CD8-positive, alpha-beta memory T cell (primary cell): ENCODE measurements around the gene MKI67. TPM values are rescaled to one million over a fixed set of nuclear protein-coding genes. Genes with fewer than 3 reads are reported as not detected.

Experiments used
- CTCF ChIA-PET: fragments of 350-600 bp; sonication (Branson Sonifier 250); formaldehyde crosslinking; loops from one replicate; lab custom pipeline; 2021; ENCODE audit warnings: antibody characterized with exemption; lab: Charles Lee
- POLR2A ChIA-PET: fragments of 350-600 bp; sonication (Branson Sonifier 250); formaldehyde crosslinking; loops from one replicate; lab custom pipeline; 2021; ENCODE audit warnings: antibody characterized with exemption; lab: Charles Lee
- DNase-seq, 5 donors: peaks; one replicate each; pipeline versions ENCODE4 v3.0.0 to v3.0.0-alpha.2; 2020 to 2022; ENCODE audit warnings: mixed read lengths in 1 of 5
- H3K27ac ChIP-seq: one replicate; pipeline ENCODE4 v1.7.0; 2013; ENCODE audit warnings: low read depth, mild to moderate bottlenecking, low read length, moderate library complexity
- H3K27me3 ChIP-seq: 2 replicates; pipeline ENCODE4 v1.7.0; 2013; ENCODE audit warnings: low read length, mild to moderate bottlenecking; ENCODE audit not compliant: insufficient read depth, poor library complexity, severe bottlenecking
- H3K36me3 ChIP-seq: 2 replicates; pipeline ENCODE4 v1.7.0; 2013; ENCODE audit warnings: mild to moderate bottlenecking, low read length, moderate library complexity; ENCODE audit not compliant: insufficient read depth
- H3K4me1 ChIP-seq: 2 replicates; pipeline ENCODE4 v1.7.0; 2013; ENCODE audit warnings: mild to moderate bottlenecking, low read length, moderate library complexity; ENCODE audit not compliant: insufficient read depth
- H3K4me3 ChIP-seq: 2 replicates; pipeline ENCODE4 v1.7.0; 2013; ENCODE audit warnings: mild to moderate bottlenecking, low read length
- H3K9me3 ChIP-seq: 2 replicates; pipeline ENCODE4 v1.7.0; 2013; ENCODE audit warnings: mild to moderate bottlenecking, low read length
- H3K27ac Mint-ChIP-seq, 8 donors: one replicate each; pipeline ENCODE4 v1.8.0; 2020 to 2021; ENCODE audit warnings: mixed read lengths in 8 of 8, mild to moderate bottlenecking in 6 of 8, inconsistent platforms in 3 of 8, moderate library complexity in 3 of 8
- H3K27me3 Mint-ChIP-seq, 2 donors: one replicate each; pipeline ENCODE4 v1.8.0; 2020 to 2021; ENCODE audit warnings: mixed read lengths in 2 of 2, mild to moderate bottlenecking in 1 of 2, moderate library complexity in 1 of 2
- H3K36me3 Mint-ChIP-seq, 3 donors: one replicate each; pipeline ENCODE4 v1.8.0; 2020 to 2021; ENCODE audit warnings: mixed read lengths in 3 of 3, inconsistent platforms in 1 of 3, mild to moderate bottlenecking in 1 of 3
- H3K4me1 Mint-ChIP-seq, 3 donors: one replicate each; pipeline ENCODE4 v1.8.0; 2020 to 2021; ENCODE audit warnings: mixed read lengths in 3 of 3, inconsistent platforms in 1 of 3, mild to moderate bottlenecking in 1 of 3
- H3K4me3 Mint-ChIP-seq, 7 donors: one replicate each; pipeline ENCODE4 v1.8.0; 2020 to 2021; ENCODE audit warnings: mixed read lengths in 7 of 7, mild to moderate bottlenecking in 6 of 7, moderate library complexity in 4 of 7, inconsistent platforms in 2 of 7
- H3K9me3 Mint-ChIP-seq, 5 donors: one replicate each; pipeline ENCODE4 v1.8.0; 2020 to 2022; ENCODE audit warnings: mixed read lengths in 5 of 5, mild to moderate bottlenecking in 3 of 5, moderate library complexity in 2 of 5, inconsistent platforms in 1 of 5
- polyA plus RNA-seq: library from polyadenylated mRNA; unstranded; fragments of 300-500 nt; fragmentation: Illumina TruSeq; gene quantifications from one replicate; pipeline ENCODE4 v1.2.3, GENCODE V29; 2021
- total RNA-seq, 2 experiments: library from RNA; stranded (reverse); gene quantifications; one replicate each; pipeline ENCODE4 v1.2.3, GENCODE V29; 2021

MKI67 gene
- total and polyA plus RNA-seq, 3 experiments from 2014 or later = 0.70 to 136 (median 113) TPM

DNA sequence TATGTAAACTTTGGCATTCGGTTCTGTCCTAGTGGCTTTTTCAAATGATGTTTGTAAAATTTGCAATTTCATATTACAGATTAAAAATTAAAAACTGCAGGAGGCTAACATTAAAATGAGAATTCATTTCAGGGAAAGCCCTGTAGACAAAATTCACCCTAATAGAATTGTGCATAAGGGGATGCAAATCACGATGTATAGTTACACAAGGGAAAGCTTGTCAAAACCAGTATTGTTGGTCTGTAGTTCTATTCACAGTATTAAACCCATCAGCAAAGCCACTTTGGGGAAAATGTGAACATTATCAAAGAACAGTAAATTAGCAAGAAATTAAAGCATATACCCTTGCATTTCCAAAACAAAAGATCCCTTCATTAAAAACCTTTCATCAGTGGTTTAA is 39.9 kb upstream of the MKI67 start:
- Mint-ChIP-seq H3K36me3 (peaks cover 0 to 4% (median 2%) of the 10 kb centered on the region in 3 donors), H3K4me3 (no peak overlapping the region), H3K9me3 (peaks cover 0 to 2% (median 0%) of the 10 kb centered on the region in 5 donors), H3K27ac (no peak overlapping the region), H3K27me3 (peaks cover 7 to 33% of the 10 kb centered on the region in 2 donors), H3K4me1 (peaks cover 0 to 2% (median 1%) of the 10 kb centered on the region in 3 donors)
- Histone ChIP-seq H3K27ac (no peak overlapping the region), H3K4me3 (no peak overlapping the region), H3K9me3 (no peaks in the 10 kb centered on the region), H3K4me1 (no peaks in the 10 kb centered on the region), H3K36me3 (no peaks in the 10 kb centered on the region), H3K27me3 (no peaks in the 10 kb centered on the region)
- no peak for DNase-seq
- ChIA-PET POLR2A (no interaction called here), CTCF (interaction anchor here (1.5 to 1.8 kb wide), 2 partner anchors 16 to 46 kb away, joined by 5 to 6 read pairs; no protein-coding TSS in a partner anchor)

DNA sequence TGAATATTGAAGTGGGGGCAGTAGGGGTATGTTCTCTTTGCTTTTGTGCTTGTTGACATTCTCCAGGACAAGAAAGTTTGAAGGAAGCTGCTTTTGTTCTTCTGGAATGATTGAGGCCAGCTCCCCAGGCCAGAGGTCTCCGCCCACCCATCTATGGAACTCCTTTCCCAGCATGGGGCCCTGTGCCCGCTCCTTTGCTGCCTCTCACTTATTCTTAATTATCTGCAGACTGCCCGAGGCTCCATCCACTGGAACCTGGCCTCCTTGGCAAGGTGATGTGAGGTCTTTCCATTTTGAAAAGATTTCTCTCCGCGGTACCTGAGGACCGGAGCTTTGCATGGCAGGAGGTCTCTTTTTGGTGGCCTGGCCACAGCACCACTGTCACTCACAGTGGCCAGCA is 39.3 kb upstream of the MKI67 start:
- H3K27ac ChIP-seq = no peak overlapping the region
- POLR2A ChIA-PET = no interaction called here
- H3K9me3 ChIP-seq = no peaks in the 10 kb centered on the region
- H3K4me1 ChIP-seq = no peaks in the 10 kb centered on the region
- Mint-ChIP-seq H3K9me3 (no peaks in the 10 kb centered on the region), H3K4me1 (peaks cover 0 to 4% (median 4%) of the 10 kb centered on the region in 3 donors), H3K36me3 (peaks cover 0 to 4% (median 2%) of the 10 kb centered on the region in 3 donors), H3K4me3 (no peak overlapping the region), H3K27me3 (peaks cover 7 to 30% of the 10 kb centered on the region in 2 donors), H3K27ac (no peak overlapping the region)
- DNase-seq = no peak
- no peaks in the 10 kb centered on the region for H3K36me3 ChIP-seq
- CTCF ChIA-PET = interaction anchor here (1.5 to 1.8 kb wide), 2 partner anchors 15 to 47 kb away, joined by 5 to 6 read pairs; no protein-coding TSS in a partner anchor
- no peak overlapping the region for H3K4me3 ChIP-seq
- H3K27me3 ChIP-seq = no peaks in the 10 kb centered on the region

- no peak overlapping the region for H3K27ac Mint-ChIP-seq
- H3K36me3 Mint-ChIP-seq = no peaks in the 10 kb centered on the region
- Histone ChIP-seq H3K4me1 (no peaks in the 10 kb centered on the region), H3K27me3 (no peaks in the 10 kb centered on the region), H3K36me3 (no peaks in the 10 kb centered on the region), H3K27ac (no peak overlapping the region), H3K4me3 (no peak overlapping the region), H3K9me3 (no peaks in the 10 kb centered on the region)
- ChIA-PET CTCF (interaction anchor here (2.2 kb wide), 1 partner anchor 49 kb away, joined by 5 read pairs; no protein-coding TSS in a partner anchor), POLR2A (no interaction called here)
- H3K4me3 Mint-ChIP-seq = no peak overlapping the region
- H3K27me3 Mint-ChIP-seq = peaks cover 13 to 16% of the 10 kb centered on the region in 2 donors
- DNase-seq = no peak
- peaks cover 1 to 4% (median 4%) of the 10 kb centered on the region in 3 donors for H3K4me1 Mint-ChIP-seq
- H3K9me3 Mint-ChIP-seq = no peaks in the 10 kb centered on the region
Observed at GRCh38 chr10:128163701-128164100, 37.5 kb upstream of the MKI67 start.

- no peaks in the 10 kb centered on the region for H3K4me1 ChIP-seq
- no peak overlapping the region for H3K4me3 Mint-ChIP-seq
Observed at GRCh38 chr10:128161031-128161430, 34.8 kb upstream of the MKI67 start.

GRCh38 chr10:128160297-128160711 is 34.1 kb upstream of the MKI67 start:
- Mint-ChIP-seq H3K4me1 (peaks cover 1 to 4% (median 4%) of the 10 kb centered on the region in 3 donors), H3K36me3 (no peaks in the 10 kb centered on the region), H3K27ac (no peak overlapping the region), H3K9me3 (no peaks in the 10 kb centered on the region), H3K27me3 (peaks cover 10 to 11% of the 10 kb centered on the region in 2 donors), H3K4me3 (no peak overlapping the region)
- ChIA-PET POLR2A (no interaction called here), CTCF (interaction anchor here (0.8 to 1.8 kb wide), 5 partner anchors 8 to 51 kb away, joined by 3 to 9 read pairs (median 5); no protein-coding TSS in a partner anchor)
- H3K36me3 ChIP-seq = no peaks in the 10 kb centered on the region
- H3K27me3 ChIP-seq = no peaks in the 10 kb centered on the region
- H3K9me3 ChIP-seq = no peaks in the 10 kb centered on the region
- no peak overlapping the region for H3K4me3 ChIP-seq
- no peak for DNase-seq
- no peak overlapping the region for H3K27ac ChIP-seq
- no peaks in the 10 kb centered on the region for H3K4me1 ChIP-seq

More at GRCh38 chr10:128161031-128161430, 34.8 kb upstream of the MKI67 start:
- peaks cover 7 to 11% of the 10 kb centered on the region in 2 donors for H3K27me3 Mint-ChIP-seq
- H3K4me1 Mint-ChIP-seq = peaks cover 1 to 4% (median 4%) of the 10 kb centered on the region in 3 donors
- no peak overlapping the region for H3K4me3 ChIP-seq
- H3K9me3 ChIP-seq = no peaks in the 10 kb centered on the region
- ChIA-PET POLR2A (no interaction called here), CTCF (interaction anchor here (0.9 to 1.8 kb wide), 4 partner anchors 8 to 51 kb away, joined by 3 to 9 read pairs (median 6); no protein-coding TSS in a partner anchor)
- no peak for DNase-seq
- no peaks in the 10 kb centered on the region for H3K9me3 Mint-ChIP-seq
- peak overlapping the region in 1 of 8 donors; percentile 89 for H3K27ac Mint-ChIP-seq
- no peaks in the 10 kb centered on the region for H3K27me3 ChIP-seq
- H3K36me3 Mint-ChIP-seq = no peaks in the 10 kb centered on the region
- no peak overlapping the region for H3K27ac ChIP-seq
- H3K36me3 ChIP-seq = no peaks in the 10 kb centered on the region

DNA sequence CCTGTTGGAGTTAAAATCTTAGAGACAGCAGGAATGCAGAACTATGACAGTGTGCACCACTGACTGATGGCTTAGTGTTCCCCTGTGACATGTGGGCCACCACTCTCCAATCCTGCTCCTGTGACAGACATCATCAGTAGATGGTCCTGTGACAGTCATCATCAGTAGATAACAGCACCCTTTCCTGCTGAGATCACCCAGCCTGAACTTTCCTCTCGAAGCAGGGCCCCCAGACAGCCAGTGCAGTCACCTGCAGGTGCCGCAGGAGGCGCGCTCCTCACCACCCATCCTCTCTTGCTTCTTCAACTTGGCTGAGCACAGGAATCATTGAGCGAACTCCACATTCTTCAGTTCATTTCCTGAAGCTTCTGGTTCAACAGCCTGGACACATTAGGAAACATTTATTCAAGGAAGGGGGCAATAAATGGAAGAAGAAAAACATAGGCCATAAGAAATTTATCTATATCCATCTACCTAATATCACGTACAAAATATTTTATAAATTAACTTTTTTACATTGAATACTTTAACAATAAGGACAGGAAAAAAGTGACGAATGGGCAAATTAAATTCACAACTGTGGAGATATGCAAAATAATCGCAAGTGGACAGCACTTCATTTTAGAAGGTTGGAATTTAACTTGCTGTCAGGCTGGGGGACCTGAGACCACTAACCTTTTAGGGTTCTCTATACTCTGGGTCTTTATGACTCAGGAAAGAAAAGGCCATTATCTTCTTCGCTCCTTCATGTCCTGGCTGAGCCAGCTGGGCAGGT is 32.0 kb upstream of the MKI67 start:
- Histone ChIP-seq H3K36me3 (no peaks in the 10 kb centered on the region), H3K9me3 (no peaks in the 10 kb centered on the region), H3K27me3 (no peaks in the 10 kb centered on the region), H3K4me3 (no peak overlapping the region), H3K4me1 (no peaks in the 10 kb centered on the region), H3K27ac (no peak overlapping the region)
- H3K36me3 Mint-ChIP-seq = no peaks in the 10 kb centered on the region
- peaks cover 4 to 12% of the 10 kb centered on the region in 2 donors for H3K27me3 Mint-ChIP-seq
- CTCF ChIA-PET = no interaction called here
- DNase-seq = no peak
- H3K27ac Mint-ChIP-seq = peak overlapping the region in 2 of 8 donors; percentile 19 to 47
- no peak overlapping the region for H3K4me3 Mint-ChIP-seq
- no peaks in the 10 kb centered on the region for H3K9me3 Mint-ChIP-seq
- H3K4me1 Mint-ChIP-seq = peaks cover 1 to 4% (median 4%) of the 10 kb centered on the region in 3 donors
- POLR2A ChIA-PET = no interaction called here

GRCh38 chr10:128156999-128157755 is 31.0 kb upstream of the MKI67 start:
- Mint-ChIP-seq H3K9me3 (no peaks in the 10 kb centered on the region), H3K4me1 (peaks cover 1 to 4% (median 4%) of the 10 kb centered on the region in 3 donors), H3K27me3 (peaks cover 4 to 10% of the 10 kb centered on the region in 2 donors), H3K27ac (no peak overlapping the region), H3K36me3 (no peaks in the 10 kb centered on the region), H3K4me3 (no peak overlapping the region)
- H3K4me1 ChIP-seq = no peaks in the 10 kb centered on the region
- H3K36me3 ChIP-seq = no peaks in the 10 kb centered on the region
- no peaks in the 10 kb centered on the region for H3K9me3 ChIP-seq
- H3K4me3 ChIP-seq = no peak overlapping the region
- DNase-seq = no peak
- H3K27ac ChIP-seq = no peak overlapping the region
- no peaks in the 10 kb centered on the region for H3K27me3 ChIP-seq
- ChIA-PET POLR2A (no interaction called here), CTCF (no interaction called here)
